GM21447 (cell line): Measurements from ENCODE around the gene ADAMTS9.

ENCODE experiments used
- ATAC-seq: cut with Tn5 transposase; IDR thresholded peaks from one replicate; pipeline ENCODE4 v1.9.1; 2021; ENCODE audit not compliant: unreplicated experiment

The ADAMTS9 gene

DNA sequence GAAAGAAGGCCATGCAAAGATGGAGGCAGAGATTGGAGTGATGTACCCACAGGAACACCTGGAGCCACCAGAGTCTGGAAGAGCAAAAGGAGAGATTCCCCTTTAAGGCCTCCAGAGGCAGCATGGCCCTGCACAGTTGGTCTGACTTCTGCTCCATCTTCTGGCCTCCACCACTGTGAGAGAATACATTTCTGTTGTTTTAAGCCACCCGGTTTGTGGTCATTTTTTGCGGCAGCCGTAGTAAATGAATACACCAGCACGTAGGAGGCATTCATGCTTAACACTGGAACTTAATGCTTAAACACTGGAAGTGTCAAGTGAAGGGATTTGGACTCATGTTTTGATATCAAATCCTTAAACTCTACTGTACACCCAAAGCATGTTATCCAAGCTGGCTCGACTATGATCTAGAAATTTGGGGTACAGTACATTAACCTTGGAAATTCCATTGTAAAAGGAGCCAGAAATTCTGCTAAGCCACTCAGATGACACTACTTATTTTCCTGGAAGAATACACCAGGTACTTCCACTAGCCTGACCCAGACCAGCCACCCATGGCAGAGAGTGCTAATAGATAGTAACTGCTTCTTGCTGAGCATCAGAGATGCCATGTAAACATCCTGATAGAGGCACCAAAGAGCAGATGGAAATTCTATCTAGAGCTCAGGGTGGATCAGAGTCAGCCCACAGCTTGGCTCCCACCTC, 190.9 kb downstream of the ADAMTS9 start:
- ATAC-seq = no peak

DNA sequence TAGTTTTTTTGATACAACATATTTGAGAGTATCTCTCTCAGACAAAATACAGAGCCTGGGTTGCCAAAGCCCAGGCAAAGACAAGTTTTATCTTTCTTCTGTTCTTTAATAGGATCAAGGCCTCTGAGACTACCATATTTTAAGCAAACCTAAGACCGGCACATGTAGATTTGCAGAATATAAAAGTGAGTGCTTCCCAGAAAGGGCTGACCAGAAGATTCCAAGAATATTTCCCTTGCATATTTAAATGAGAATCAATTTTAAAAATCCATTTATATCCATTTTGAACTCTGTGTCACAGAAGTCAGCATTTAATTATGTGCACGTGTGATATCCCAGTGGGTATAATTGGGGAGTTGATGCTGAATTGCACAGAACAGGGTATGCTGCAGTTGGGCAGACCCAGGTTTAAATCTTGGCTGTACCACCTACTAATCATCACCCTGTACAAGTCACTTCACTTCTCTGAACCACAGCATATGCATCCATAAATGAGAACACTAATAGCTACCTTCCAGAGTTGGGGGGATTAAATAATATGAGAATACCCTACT, 191.9 kb downstream of the ADAMTS9 start:
- no peak for ATAC-seq

DNA sequence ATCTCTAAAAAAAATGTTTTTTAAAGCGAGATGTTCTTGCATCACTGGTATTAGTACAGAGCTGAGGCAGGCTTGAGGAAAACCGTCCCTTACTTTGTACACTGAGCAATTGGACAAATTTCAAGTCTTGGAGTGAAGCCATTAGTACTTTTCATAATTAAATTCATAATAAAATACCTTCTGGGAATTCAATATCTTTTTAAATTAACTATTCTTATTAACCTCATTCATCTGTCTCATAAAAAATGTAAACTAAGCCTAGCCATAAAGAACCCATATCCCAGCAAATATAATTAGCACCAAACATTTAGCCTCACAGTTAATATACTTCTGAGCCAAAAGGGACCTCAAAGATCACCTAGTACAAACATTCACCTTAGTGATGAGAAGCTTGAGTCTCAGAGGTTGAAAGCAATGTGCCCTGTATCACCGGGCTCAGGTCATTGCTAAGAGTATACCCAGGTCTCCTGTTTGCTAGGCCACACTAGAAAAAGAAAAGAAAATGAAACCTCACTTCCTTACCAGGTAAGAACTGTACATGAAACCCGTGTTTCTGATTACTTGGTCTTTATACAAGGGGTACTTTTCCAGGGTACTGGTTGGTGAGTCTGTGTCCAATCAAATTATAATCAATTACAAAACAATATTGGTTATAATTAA, 192.5 kb downstream of the ADAMTS9 start:
- ATAC-seq = no peak

- ATAC-seq = no peak
Observed at GRCh38 chr3:64494526-64494925, 193.3 kb downstream of the ADAMTS9 start.

DNA sequence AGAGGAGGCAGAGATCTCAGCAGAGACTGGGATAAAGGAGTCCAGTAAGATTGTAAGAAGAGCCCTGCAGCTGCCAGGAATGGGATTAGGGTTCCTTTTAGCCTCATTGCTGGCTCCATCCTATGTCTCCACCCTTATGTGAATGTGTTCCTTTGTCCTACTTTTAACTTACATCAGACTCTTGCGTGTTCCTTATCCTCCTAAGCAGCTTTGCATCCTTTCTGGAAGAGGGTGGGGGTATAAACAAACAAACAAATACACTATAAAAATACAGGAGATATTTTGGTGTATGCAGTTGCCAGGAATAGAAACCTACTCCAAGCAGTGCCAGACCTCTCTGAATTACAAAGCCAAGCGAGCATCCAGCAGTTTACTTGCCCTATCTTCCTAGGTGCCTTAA, 194.7 kb downstream of the ADAMTS9 start:
- no peak for ATAC-seq

- ATAC-seq = no peak
Observed at GRCh38 chr3:64491843-64492242, 196.0 kb downstream of the ADAMTS9 start.

GRCh38 chr3:64490180-64490724, 197.5 kb downstream of the ADAMTS9 start:
- ATAC-seq = no peak

DNA sequence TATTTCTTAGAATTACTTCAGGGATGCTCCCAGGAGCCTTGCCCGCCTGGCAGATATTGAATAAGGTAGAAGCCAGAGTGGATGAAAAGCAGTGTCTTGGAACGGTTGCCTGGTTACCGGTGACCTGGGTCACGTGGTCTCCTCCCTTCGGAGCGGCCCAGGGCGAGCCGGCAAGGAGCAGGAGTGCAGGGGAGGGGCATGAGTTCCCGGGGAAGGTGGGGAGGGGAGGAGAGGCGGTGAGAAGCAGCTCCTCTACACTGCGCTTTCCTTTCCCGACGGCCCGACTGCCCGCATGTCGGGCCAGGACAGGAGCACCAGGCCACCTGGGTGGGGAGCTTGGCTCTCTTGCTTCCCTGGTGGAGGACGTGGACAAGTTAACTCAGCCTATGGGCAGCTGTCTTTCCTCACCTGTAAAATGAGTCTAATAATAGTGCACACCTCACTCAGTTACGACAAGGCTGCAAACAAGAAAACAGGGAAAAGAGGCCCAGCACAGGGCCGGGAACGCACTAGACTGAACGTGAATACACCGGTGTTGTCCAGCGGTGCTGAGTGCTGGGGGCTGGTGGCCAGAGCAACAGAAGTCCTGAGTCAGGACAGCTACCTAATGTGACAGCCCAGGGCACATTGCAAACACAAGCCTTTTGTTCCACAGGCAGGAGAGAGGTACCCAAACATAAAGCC, 198.3 kb downstream of the ADAMTS9 start:
- ATAC-seq = no peak

DNA sequence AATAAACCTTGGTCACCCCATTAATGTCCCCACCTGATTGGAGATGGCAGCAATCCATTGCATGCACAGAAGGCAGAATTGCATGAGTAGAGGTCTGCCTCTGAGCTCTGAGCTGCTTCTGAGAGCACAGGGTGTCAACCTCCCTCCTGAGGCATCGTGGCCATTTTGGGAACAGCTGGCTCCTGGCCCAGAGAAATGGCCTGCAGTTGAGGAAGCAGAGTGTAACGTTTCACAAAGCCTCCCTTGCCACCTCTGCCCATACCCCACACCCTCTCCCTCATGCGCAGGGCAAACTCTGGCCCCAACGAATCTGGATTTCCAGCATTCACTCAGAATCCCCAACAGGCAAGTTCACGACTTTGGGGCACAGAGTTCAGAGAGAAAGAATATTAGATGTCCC, 198.9 kb downstream of the ADAMTS9 start:
- ATAC-seq = no peak

DNA sequence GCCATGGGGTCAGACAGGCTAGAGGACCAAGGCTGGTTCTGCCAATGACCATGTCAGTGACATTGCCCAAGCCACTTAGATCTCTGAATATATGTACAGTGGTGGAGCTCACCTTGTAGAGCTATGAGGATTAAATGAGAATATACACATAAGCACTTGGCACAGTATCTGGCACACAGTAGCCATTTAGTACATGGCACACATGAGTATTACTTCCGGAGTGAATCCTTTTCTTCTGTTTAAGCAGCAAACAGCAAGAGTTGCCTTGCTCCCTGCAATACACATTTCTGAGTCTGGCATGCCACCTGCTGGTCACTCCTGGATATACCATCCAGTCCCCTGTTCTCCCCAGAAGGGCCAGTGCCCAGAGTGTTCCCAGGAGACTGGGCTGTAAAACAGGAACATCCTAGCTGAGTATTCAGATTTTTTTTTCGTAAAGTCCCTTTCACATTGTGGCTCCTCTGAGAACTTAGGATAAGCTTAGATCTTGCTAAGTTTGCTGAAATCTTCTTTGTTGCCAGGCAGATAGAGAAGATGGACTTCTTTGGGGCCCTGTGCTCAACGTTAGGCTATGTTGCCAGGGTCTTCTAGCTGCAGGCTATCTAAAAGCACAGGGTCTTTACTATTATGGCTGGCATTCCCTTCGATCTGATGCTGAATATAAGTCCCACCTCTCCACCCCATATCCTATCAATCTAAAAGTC, 203.4 kb downstream of the ADAMTS9 start:
- peak; percentile 98 for ATAC-seq

GRCh38 chr3:64483467-64483866, 204.3 kb downstream of the ADAMTS9 start:
- ATAC-seq = no peak

- no peak for ATAC-seq
Observed at GRCh38 chr3:64475037-64475436, 212.8 kb downstream of the ADAMTS9 start.

DNA sequence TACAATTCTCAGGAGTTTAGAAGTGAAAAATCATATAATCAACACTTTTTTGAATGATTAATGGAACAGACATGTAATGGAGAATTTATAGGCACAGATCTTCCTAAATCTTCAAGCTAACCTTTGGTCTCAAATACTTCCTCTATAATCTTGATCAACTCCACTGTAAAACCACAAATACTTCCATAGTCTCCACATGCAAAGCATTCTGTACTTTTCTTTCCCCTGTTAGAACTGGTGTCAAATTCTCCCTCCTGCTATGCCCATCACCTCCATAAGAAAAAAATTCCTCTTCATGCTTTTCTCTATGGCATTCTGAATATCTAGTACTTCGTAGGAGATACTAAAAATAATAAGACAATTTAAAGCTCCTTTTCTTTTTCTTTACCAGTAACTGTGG, 214.3 kb downstream of the ADAMTS9 start:
- ATAC-seq = no peak

- ATAC-seq = no peak
Observed at GRCh38 chr3:64470436-64470835, 217.4 kb downstream of the ADAMTS9 start.

- ATAC-seq = no peak
Observed at GRCh38 chr3:64467255-64467944, 220.4 kb downstream of the ADAMTS9 start.
